ENCODE results near the gene EHF. TPM values are rescaled to one million over a fixed set of nuclear protein-coding genes. Genes with fewer than 3 reads are reported as not detected.
"Not testable (repeated sequence)": the region's sequence is repeated elsewhere in the genome, so short reads cannot be mapped to it uniquely, and the experiment has no call there.

EHF gene
- polyA plus RNA-seq, 1 donor (not counting 4 experiments of a cell fraction or from before 2014, with no cell fraction given): 64.2 TPM

DNA sequence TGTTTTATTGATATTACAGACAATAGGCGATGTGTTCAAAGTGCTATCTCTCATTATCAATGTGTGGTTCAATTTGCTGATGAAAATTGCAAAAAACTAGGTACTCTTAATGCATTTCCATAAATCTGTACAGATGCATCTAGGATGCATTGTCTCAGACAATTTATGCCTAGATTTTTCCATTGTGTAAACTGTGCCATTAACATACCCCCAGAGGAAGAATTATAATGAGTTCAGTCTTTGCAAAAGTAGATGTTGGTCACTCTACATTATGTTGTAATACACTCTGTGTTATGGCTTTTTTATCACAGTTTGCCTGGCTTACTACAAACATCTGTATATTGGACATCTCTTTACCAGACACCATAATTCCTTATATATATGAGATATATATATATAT lies 62.5 kb downstream of the EHF start:
- Histone ChIP-seq H3K36me3 (ENCODE audit: control insufficient read depth in 2 of 2, extremely low read depth in 1 of 2, insufficient read depth in 2 of 2, low read length in 2 of 2) (no peaks in the 10 kb centered on the region), H3K9me1 (ENCODE audit: control insufficient read depth, extremely low read depth, insufficient read depth, low read length) (no peaks in the 10 kb centered on the region), H4K20me1 (ENCODE audit: control insufficient read depth, extremely low read depth, insufficient read depth, low read length) (no peaks in the 10 kb centered on the region), H3K9me3 (ENCODE audit: control insufficient read depth, low read depth, low read length) (no peaks in the 10 kb centered on the region), H3K79me2 (ENCODE audit: control insufficient read depth, insufficient read depth, low read length) (no peaks in the 10 kb centered on the region), H3K4me3 (ENCODE audit: control insufficient read depth in 2 of 3, extremely low read depth in 1 of 3, insufficient read depth in 2 of 3, low read depth in 1 of 3, low read length in 3 of 3) (no peak overlapping the region), H3K9ac (ENCODE audit: control insufficient read depth, extremely low read depth, insufficient read depth, low read length) (no peak overlapping the region), H3K27me3 (ENCODE audit: control insufficient read depth, extremely low read depth, insufficient read depth, low read length) (no peaks in the 10 kb centered on the region), H3K4me1 (ENCODE audit: control insufficient read depth, extremely low read depth, insufficient read depth, low read length) (peaks cover 41% of the 10 kb centered on the region), H3K4me2 (ENCODE audit: control insufficient read depth, extremely low read depth, insufficient read depth, low read depth, low read length) (no peak overlapping the region), H2AFZ (ENCODE audit: control insufficient read depth, low read length) (no peak overlapping the region), H3K27ac (ENCODE audit: control insufficient read depth, insufficient read depth, low read length) (no peak overlapping the region)
- dilution Hi-C loops (cut with MboI; ENCODE audit: extremely low pct_ligation_motif_present, low sequenced_read_pairs): no loop called here
- FAIRE-seq (no peak), DNase-seq (ENCODE audit: low read depth, low spot score) (no peak)
- TF ChIP-seq EZH2 (IDR thresholded peaks at IDR 0.05; ENCODE audit: low read length): no peak
- TF ChIP-seq, protein P1, sequence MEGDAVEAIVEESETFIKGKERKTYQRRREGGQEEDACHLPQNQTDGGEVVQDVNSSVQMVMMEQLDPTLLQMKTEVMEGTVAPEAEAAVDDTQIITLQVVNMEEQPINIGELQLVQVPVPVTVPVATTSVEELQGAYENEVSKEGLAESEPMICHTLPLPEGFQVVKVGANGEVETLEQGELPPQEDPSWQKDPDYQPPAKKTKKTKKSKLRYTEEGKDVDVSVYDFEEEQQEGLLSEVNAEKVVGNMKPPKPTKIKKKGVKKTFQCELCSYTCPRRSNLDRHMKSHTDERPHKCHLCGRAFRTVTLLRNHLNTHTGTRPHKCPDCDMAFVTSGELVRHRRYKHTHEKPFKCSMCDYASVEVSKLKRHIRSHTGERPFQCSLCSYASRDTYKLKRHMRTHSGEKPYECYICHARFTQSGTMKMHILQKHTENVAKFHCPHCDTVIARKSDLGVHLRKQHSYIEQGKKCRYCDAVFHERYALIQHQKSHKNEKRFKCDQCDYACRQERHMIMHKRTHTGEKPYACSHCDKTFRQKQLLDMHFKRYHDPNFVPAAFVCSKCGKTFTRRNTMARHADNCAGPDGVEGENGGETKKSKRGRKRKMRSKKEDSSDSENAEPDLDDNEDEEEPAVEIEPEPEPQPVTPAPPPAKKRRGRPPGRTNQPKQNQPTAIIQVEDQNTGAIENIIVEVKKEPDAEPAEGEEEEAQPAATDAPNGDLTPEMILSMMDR (optimal IDR thresholded peaks at IDR 0.05 in 1 of 3, IDR thresholded peaks at IDR 0.05 in 1 of 3, conservative IDR thresholded peaks at IDR 0.05 in 1 of 3; ENCODE audit: extremely low read depth in 1 of 3, insufficient read depth in 2 of 3, low read length in 3 of 3): no peak

- dilution Hi-C loops (cut with MboI; ENCODE audit: extremely low pct_ligation_motif_present, low sequenced_read_pairs): no loop called here
- Histone ChIP-seq H3K79me2 (ENCODE audit: control insufficient read depth, insufficient read depth, low read length) (no peaks in the 10 kb centered on the region), H3K9me3 (ENCODE audit: control insufficient read depth, low read depth, low read length) (no peaks in the 10 kb centered on the region), H3K27me3 (ENCODE audit: control insufficient read depth, extremely low read depth, insufficient read depth, low read length) (no peaks in the 10 kb centered on the region), H3K4me2 (ENCODE audit: control insufficient read depth, extremely low read depth, insufficient read depth, low read depth, low read length) (peak overlapping the region; percentile 62), H3K9me1 (ENCODE audit: control insufficient read depth, extremely low read depth, insufficient read depth, low read length) (no peaks in the 10 kb centered on the region), H3K9ac (ENCODE audit: control insufficient read depth, extremely low read depth, insufficient read depth, low read length) (no peak overlapping the region), H3K4me3 (ENCODE audit: control insufficient read depth in 2 of 3, extremely low read depth in 1 of 3, insufficient read depth in 2 of 3, low read depth in 1 of 3, low read length in 3 of 3) (no peak overlapping the region), H4K20me1 (ENCODE audit: control insufficient read depth, extremely low read depth, insufficient read depth, low read length) (no peaks in the 10 kb centered on the region), H3K4me1 (ENCODE audit: control insufficient read depth, extremely low read depth, insufficient read depth, low read length) (peaks cover 38% of the 10 kb centered on the region), H2AFZ (ENCODE audit: control insufficient read depth, low read length) (no peak overlapping the region), H3K36me3 (ENCODE audit: control insufficient read depth in 2 of 2, extremely low read depth in 1 of 2, insufficient read depth in 2 of 2, low read length in 2 of 2) (no peaks in the 10 kb centered on the region), H3K27ac (ENCODE audit: control insufficient read depth, insufficient read depth, low read length) (peak overlapping the region; percentile 97)
- FAIRE-seq (no peak), DNase-seq (ENCODE audit: low read depth, low spot score) (no peak)
- TF ChIP-seq EZH2 (IDR thresholded peaks at IDR 0.05; ENCODE audit: low read length): no peak
- TF ChIP-seq, protein P1 (optimal IDR thresholded peaks at IDR 0.05 in 1 of 3, IDR thresholded peaks at IDR 0.05 in 1 of 3, conservative IDR thresholded peaks at IDR 0.05 in 1 of 3; ENCODE audit: extremely low read depth in 1 of 3, insufficient read depth in 2 of 3, low read length in 3 of 3): no peak
These were observed 65.0 kb downstream of the EHF start for GRCh38 chr11:34685864-34686263.

DNA sequence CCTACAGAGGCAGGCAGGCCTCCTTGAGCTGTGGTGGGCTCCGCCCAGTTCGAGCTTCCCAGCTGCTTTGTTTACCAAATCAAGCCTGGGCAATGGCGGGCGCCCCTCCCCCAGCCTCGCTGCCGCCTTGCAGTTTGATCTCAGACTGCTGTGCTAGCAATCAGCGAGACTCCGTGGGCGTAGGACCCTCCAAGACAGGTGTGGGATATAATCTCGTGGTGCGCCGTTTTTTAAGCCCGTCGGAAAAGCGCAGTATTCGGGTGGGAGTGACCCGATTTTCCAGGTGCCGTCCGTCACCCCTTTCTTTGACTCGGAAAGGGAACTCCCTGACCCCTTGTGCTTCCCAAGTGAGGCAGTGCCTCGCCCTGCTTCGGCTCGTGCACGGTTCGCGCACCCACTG lies 71.4 kb downstream of the EHF start:
- H3K4me2 ChIP-seq (ENCODE audit: control insufficient read depth, extremely low read depth, insufficient read depth, low read depth, low read length); H4K20me1 ChIP-seq (ENCODE audit: control insufficient read depth, extremely low read depth, insufficient read depth, low read length); H3K27ac ChIP-seq (ENCODE audit: control insufficient read depth, insufficient read depth, low read length); H3K4me3 ChIP-seq (ENCODE audit: control insufficient read depth in 2 of 3, extremely low read depth in 1 of 3, insufficient read depth in 2 of 3, low read depth in 1 of 3, low read length in 3 of 3); H3K79me2 ChIP-seq (ENCODE audit: control insufficient read depth, insufficient read depth, low read length); H3K4me1 ChIP-seq (ENCODE audit: control insufficient read depth, extremely low read depth, insufficient read depth, low read length); DNase-seq (ENCODE audit: low read depth, low spot score); H3K9me3 ChIP-seq (ENCODE audit: control insufficient read depth, low read depth, low read length); H3K36me3 ChIP-seq (ENCODE audit: control insufficient read depth in 2 of 2, extremely low read depth in 1 of 2, insufficient read depth in 2 of 2, low read length in 2 of 2); H3K9me1 ChIP-seq (ENCODE audit: control insufficient read depth, extremely low read depth, insufficient read depth, low read length); FAIRE-seq; H2AFZ ChIP-seq (ENCODE audit: control insufficient read depth, low read length); H3K9ac ChIP-seq (ENCODE audit: control insufficient read depth, extremely low read depth, insufficient read depth, low read length); H3K27me3 ChIP-seq (ENCODE audit: control insufficient read depth, extremely low read depth, insufficient read depth, low read length); dilution Hi-C loops (cut with MboI; ENCODE audit: extremely low pct_ligation_motif_present, low sequenced_read_pairs): not testable (repeated sequence)

All from keratinocyte (primary cell).